Measurements from ENCODE around the gene ATXN10. TPM values are rescaled to one million over a fixed set of nuclear protein-coding genes. Genes with fewer than 3 reads are reported as not detected.

Gene ATXN10
- total and polyA plus RNA-seq, 2 experiments from 2014 or later, result 99.0 to 163 TPM

DNA sequence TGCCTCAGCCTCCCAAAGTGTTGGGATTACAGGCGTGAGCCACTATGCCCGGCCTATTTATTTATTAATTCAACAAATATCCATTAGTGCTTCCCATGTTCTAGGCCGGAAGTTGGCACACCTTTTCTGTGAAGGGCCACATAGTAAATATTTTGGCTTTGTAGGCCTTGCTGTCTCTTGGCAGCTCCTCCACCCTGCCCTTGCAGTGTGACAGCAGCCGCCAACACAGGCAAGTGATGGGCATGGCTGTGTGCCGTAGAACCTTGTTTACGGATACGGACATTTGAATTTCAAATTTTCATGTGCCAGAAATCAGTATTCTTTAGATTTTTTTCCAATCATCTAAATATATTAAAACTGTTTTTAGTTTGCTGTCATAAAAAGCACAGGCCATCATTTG lies 165.9 kb downstream of the ATXN10 start:
- no peak overlapping the region for H2AFZ ChIP-seq
- no peaks in the 10 kb centered on the region for H3K9me2 ChIP-seq (ENCODE audit: insufficient read depth)
- H3K4me1 Mint-ChIP-seq, result peaks cover 13% of the 10 kb centered on the region
- H3K27ac Mint-ChIP-seq, result no peak overlapping the region
- H3K27ac ChIP-seq (ENCODE audit: low read depth), result no peak overlapping the region
- H3K27me3 ChIP-seq (ENCODE audit: insufficient read depth), result no peaks in the 10 kb centered on the region
- no peak for DNase-seq (ENCODE audit: low spot score)
- no peak overlapping the region for H3K4me3 ChIP-seq
- ATAC-seq, result no peak
- no peak overlapping the region for H3K4me3 Mint-ChIP-seq
- no peaks in the 10 kb centered on the region for H3K4me1 ChIP-seq (ENCODE audit: insufficient read depth)
- H3K79me2 ChIP-seq (replicated peaks; ENCODE audit: insufficient read depth), result no peaks in the 10 kb centered on the region
- H3K36me3 Mint-ChIP-seq (ENCODE audit: low read depth), result no peaks in the 10 kb centered on the region
- TF ChIP-seq EZH2 (IDR thresholded peaks at IDR 0.05; ENCODE audit: low read depth, unreplicated experiment) (no peak), CREB1 (CRISPR knock-in tag; IDR thresholded peaks at IDR 0.05; ENCODE audit: low read depth) (no peak), NANOG (IDR thresholded peaks at IDR 0.05; ENCODE audit: borderline replicate concordance) (no peak), JUNB (IDR thresholded peaks at IDR 0.05; ENCODE audit: unreplicated experiment) (no peak), STAT1 (IDR thresholded peaks at IDR 0.05; ENCODE audit: unreplicated experiment) (no peak), ZNF331 (CRISPR knock-in tag; IDR thresholded peaks at IDR 0.05; ENCODE audit: low read depth) (no peak), POLR2AphosphoS5 (IDR thresholded peaks at IDR 0.05; ENCODE audit: low read depth) (no peak), ZNF114 (CRISPR knock-in tag; IDR thresholded peaks at IDR 0.05) (no peak), EZH2phosphoT487 (IDR thresholded peaks at IDR 0.05; ENCODE audit: unreplicated experiment) (no peak)
- TF ChIP-seq, protein P1, sequence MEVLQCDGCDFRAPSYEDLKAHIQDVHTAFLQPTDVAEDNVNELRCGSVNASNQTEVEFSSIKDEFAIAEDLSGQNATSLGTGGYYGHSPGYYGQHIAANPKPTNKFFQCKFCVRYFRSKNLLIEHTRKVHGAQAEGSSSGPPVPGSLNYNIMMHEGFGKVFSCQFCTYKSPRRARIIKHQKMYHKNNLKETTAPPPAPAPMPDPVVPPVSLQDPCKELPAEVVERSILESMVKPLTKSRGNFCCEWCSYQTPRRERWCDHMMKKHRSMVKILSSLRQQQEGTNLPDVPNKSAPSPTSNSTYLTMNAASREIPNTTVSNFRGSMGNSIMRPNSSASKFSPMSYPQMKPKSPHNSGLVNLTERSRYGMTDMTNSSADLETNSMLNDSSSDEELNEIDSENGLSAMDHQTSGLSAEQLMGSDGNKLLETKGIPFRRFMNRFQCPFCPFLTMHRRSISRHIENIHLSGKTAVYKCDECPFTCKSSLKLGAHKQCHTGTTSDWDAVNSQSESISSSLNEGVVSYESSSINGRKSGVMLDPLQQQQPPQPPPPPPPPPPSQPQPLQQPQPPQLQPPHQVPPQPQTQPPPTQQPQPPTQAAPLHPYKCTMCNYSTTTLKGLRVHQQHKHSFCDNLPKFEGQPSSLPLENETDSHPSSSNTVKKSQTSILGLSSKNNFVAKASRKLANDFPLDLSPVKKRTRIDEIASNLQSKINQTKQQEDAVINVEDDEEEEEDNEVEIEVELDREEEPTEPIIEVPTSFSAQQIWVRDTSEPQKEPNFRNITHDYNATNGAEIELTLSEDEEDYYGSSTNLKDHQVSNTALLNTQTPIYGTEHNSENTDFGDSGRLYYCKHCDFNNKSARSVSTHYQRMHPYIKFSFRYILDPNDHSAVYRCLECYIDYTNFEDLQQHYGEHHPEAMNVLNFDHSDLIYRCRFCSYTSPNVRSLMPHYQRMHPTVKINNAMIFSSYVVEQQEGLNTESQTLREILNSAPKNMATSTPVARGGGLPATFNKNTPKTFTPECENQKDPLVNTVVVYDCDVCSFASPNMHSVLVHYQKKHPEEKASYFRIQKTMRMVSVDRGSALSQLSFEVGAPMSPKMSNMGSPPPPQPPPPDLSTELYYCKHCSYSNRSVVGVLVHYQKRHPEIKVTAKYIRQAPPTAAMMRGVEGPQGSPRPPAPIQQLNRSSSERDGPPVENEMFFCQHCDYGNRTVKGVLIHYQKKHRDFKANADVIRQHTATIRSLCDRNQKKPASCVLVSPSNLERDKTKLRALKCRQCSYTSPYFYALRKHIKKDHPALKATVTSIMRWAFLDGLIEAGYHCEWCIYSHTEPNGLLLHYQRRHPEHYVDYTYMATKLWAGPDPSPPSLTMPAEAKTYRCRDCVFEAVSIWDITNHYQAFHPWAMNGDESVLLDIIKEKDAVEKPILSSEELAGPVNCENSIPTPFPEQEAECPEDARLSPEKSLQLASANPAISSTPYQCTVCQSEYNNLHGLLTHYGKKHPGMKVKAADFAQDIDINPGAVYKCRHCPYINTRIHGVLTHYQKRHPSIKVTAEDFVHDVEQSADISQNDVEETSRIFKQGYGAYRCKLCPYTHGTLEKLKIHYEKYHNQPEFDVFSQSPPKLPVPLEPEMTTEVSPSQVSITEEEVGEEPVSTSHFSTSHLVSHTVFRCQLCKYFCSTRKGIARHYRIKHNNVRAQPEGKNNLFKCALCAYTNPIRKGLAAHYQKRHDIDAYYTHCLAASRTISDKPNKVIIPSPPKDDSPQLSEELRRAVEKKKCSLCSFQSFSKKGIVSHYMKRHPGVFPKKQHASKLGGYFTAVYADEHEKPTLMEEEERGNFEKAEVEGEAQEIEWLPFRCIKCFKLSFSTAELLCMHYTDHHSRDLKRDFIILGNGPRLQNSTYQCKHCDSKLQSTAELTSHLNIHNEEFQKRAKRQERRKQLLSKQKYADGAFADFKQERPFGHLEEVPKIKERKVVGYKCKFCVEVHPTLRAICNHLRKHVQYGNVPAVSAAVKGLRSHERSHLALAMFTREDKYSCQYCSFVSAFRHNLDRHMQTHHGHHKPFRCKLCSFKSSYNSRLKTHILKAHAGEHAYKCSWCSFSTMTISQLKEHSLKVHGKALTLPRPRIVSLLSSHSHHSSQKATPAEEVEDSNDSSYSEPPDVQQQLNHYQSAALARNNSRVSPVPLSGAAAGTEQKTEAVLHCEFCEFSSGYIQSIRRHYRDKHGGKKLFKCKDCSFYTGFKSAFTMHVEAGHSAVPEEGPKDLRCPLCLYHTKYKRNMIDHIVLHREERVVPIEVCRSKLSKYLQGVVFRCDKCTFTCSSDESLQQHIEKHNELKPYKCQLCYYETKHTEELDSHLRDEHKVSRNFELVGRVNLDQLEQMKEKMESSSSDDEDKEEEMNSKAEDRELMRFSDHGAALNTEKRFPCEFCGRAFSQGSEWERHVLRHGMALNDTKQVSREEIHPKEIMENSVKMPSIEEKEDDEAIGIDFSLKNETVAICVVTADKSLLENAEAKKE (CRISPR knock-in tag; IDR thresholded peaks at IDR 0.05), result no peak
- TF ChIP-seq, protein P2, sequence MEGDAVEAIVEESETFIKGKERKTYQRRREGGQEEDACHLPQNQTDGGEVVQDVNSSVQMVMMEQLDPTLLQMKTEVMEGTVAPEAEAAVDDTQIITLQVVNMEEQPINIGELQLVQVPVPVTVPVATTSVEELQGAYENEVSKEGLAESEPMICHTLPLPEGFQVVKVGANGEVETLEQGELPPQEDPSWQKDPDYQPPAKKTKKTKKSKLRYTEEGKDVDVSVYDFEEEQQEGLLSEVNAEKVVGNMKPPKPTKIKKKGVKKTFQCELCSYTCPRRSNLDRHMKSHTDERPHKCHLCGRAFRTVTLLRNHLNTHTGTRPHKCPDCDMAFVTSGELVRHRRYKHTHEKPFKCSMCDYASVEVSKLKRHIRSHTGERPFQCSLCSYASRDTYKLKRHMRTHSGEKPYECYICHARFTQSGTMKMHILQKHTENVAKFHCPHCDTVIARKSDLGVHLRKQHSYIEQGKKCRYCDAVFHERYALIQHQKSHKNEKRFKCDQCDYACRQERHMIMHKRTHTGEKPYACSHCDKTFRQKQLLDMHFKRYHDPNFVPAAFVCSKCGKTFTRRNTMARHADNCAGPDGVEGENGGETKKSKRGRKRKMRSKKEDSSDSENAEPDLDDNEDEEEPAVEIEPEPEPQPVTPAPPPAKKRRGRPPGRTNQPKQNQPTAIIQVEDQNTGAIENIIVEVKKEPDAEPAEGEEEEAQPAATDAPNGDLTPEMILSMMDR (conservative IDR thresholded peaks at IDR 0.05; ENCODE audit: low read depth in 2 of 2), result no peak
- TF ChIP-seq, protein P3, sequence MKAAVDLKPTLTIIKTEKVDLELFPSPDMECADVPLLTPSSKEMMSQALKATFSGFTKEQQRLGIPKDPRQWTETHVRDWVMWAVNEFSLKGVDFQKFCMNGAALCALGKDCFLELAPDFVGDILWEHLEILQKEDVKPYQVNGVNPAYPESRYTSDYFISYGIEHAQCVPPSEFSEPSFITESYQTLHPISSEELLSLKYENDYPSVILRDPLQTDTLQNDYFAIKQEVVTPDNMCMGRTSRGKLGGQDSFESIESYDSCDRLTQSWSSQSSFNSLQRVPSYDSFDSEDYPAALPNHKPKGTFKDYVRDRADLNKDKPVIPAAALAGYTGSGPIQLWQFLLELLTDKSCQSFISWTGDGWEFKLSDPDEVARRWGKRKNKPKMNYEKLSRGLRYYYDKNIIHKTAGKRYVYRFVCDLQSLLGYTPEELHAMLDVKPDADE (IDR thresholded peaks at IDR 0.05), result no peak
- TF ChIP-seq, protein P4, sequence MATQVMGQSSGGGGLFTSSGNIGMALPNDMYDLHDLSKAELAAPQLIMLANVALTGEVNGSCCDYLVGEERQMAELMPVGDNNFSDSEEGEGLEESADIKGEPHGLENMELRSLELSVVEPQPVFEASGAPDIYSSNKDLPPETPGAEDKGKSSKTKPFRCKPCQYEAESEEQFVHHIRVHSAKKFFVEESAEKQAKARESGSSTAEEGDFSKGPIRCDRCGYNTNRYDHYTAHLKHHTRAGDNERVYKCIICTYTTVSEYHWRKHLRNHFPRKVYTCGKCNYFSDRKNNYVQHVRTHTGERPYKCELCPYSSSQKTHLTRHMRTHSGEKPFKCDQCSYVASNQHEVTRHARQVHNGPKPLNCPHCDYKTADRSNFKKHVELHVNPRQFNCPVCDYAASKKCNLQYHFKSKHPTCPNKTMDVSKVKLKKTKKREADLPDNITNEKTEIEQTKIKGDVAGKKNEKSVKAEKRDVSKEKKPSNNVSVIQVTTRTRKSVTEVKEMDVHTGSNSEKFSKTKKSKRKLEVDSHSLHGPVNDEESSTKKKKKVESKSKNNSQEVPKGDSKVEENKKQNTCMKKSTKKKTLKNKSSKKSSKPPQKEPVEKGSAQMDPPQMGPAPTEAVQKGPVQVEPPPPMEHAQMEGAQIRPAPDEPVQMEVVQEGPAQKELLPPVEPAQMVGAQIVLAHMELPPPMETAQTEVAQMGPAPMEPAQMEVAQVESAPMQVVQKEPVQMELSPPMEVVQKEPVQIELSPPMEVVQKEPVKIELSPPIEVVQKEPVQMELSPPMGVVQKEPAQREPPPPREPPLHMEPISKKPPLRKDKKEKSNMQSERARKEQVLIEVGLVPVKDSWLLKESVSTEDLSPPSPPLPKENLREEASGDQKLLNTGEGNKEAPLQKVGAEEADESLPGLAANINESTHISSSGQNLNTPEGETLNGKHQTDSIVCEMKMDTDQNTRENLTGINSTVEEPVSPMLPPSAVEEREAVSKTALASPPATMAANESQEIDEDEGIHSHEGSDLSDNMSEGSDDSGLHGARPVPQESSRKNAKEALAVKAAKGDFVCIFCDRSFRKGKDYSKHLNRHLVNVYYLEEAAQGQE (IDR thresholded peaks at IDR 0.05; ENCODE audit: unreplicated experiment), result no peak
- H3K36me3 ChIP-seq (ENCODE audit: insufficient read depth), result no peaks in the 10 kb centered on the region
- no peaks in the 10 kb centered on the region for H3K9me3 Mint-ChIP-seq
- H3K4me2 ChIP-seq, result no peak overlapping the region
- no peaks in the 10 kb centered on the region for H3F3A ChIP-seq (replicated peaks; ENCODE audit: low read depth)
- H3K27me3 Mint-ChIP-seq (ENCODE audit: insufficient read depth, low read depth, poor library complexity), result peaks cover 2% of the 10 kb centered on the region
- peaks cover 15% of the 10 kb centered on the region for H4K20me1 ChIP-seq (replicated peaks; ENCODE audit: insufficient read depth)

Data from GM23338 (cell line).